Left lung (tissue), 10 donors: ENCODE data around the gene WDR70. TPM values are rescaled to one million over a fixed set of nuclear protein-coding genes. Genes with fewer than 3 reads are reported as not detected.

ENCODE experiments used
- ATAC-seq: fragments of 200-7000 bp; cut with Tn5 transposase; one replicate; pipeline ENCODE4 v1.9.1; 2020; ENCODE audit warnings: moderate library complexity
- DNase-seq, 4 donors: peaks; one replicate each; pipeline ENCODE4 v3.0.0-alpha.2; 2013 to 2020
- H3K27ac ChIP-seq, 2 donors: fragments of 200-600 bp; sonication (generic) in 1 of 2; one replicate each; pipeline versions ENCODE4 v1.5.0 to v1.8.0; 2020 to 2021
- H3K27me3 ChIP-seq, 2 donors: fragments of 200-600 bp; sonication (generic) in 1 of 2; one replicate each; pipeline versions ENCODE4 v1.5.0 to v1.8.0; 2020 to 2021
- H3K36me3 ChIP-seq, 2 donors: fragments of 200-600 bp; sonication (generic) in 1 of 2; one replicate each; pipeline versions ENCODE4 v1.5.0 to v1.8.0; 2020 to 2021
- H3K4me1 ChIP-seq, 2 donors: fragments of 200-600 bp; one replicate each; pipeline ENCODE4 v1.8.0; 2021
- H3K4me3 ChIP-seq, 2 donors: fragments of 200-600 bp; sonication (generic) in 1 of 2; one replicate each; pipeline versions ENCODE4 v1.5.0 to v1.8.0; 2020 to 2021; ENCODE audit warnings: mild to moderate bottlenecking in 1 of 2
- H3K9me3 ChIP-seq, 2 donors: fragments of 200-600 bp; sonication (generic) in 1 of 2; one replicate each; pipeline versions ENCODE4 v1.5.0 to v1.8.0; 2020 to 2021
- CTCF ChIP-seq, 2 donors: fragments of 200-600 bp; sonication (generic) in 1 of 2; IDR thresholded peaks; one replicate each; pipeline versions ENCODE4 v1.5.0 to v1.8.0; 2021; ENCODE audit warnings: antibody characterized with exemption in 2 of 2
- intact Hi-C, 2 donors: fragments of 100-400 bp; cut with DNase I; formaldehyde crosslinking; loops; one replicate each; pipeline versions ENCODE4 v1.11.2 to v1.14.2; 2022
- polyA plus RNA-seq, 6 donors: library from polyadenylated mRNA; unstranded; fragments of 120-200 nt; gene quantifications; one replicate each; pipeline ENCODE4 v1.2.1, GENCODE V29; 2013; ENCODE audit not compliant: insufficient read length in 6 of 6
- total RNA-seq, 2 donors: library from RNA; stranded (reverse); fragmentation: NEBNext Ultra II Directional; extraction: Animal tissue kit (Norgen Biotek cat#: 25700); gene quantifications; one replicate each; pipeline ENCODE4 v1.2.1, GENCODE V29; 2021
- donor health status: DM: no; HTN: yes; CAD: no.
- donor health status: DM: no; HTN: no; CAD: no.

WDR70 gene
- total and polyA plus RNA-seq, 8 donors, result 21.9 to 59.2 (median 47.5) TPM

GRCh38 chr5:37495668-37496347 lies 116.7 kb downstream of the WDR70 start:
- Histone ChIP-seq H3K4me3 (no peak overlapping the region), H3K4me1 (no peaks in the 10 kb centered on the region), H3K9me3 (no peaks in the 10 kb centered on the region), H3K27ac (no peak overlapping the region), H3K27me3 (no peaks in the 10 kb centered on the region), H3K36me3 (peaks cover 0 to 13% of the 10 kb centered on the region in 2 donors)
- ATAC-seq, result peak; percentile 85
- intact Hi-C loops, result no loop called here
- no peak for DNase-seq
- no peak for TF ChIP-seq CTCF (IDR thresholded peaks at IDR 0.05)

- H3K27ac ChIP-seq, result no peak overlapping the region
- H3K27me3 ChIP-seq, result no peaks in the 10 kb centered on the region
- DNase-seq, result no peak
- peaks cover 0 to 13% of the 10 kb centered on the region in 2 donors for H3K36me3 ChIP-seq
- no peaks in the 10 kb centered on the region for H3K4me1 ChIP-seq
- H3K4me3 ChIP-seq, result no peak overlapping the region
- intact Hi-C loops, result no loop called here
- no peak for ATAC-seq
- TF ChIP-seq CTCF (IDR thresholded peaks at IDR 0.05), result no peak
- no peaks in the 10 kb centered on the region for H3K9me3 ChIP-seq
These were observed 117.9 kb downstream of the WDR70 start for GRCh38 chr5:37496902-37497445.

- Histone ChIP-seq H3K4me1 (no peaks in the 10 kb centered on the region), H3K9me3 (no peaks in the 10 kb centered on the region), H3K36me3 (peaks cover 0 to 17% of the 10 kb centered on the region in 2 donors), H3K27ac (no peak overlapping the region), H3K27me3 (no peaks in the 10 kb centered on the region), H3K4me3 (no peak overlapping the region)
- TF ChIP-seq CTCF (IDR thresholded peaks at IDR 0.05), result no peak
- DNase-seq, result no peak
- intact Hi-C loops, result no loop called here
- ATAC-seq, result no peak
These were observed 122.0 kb downstream of the WDR70 start for GRCh38 chr5:37501152-37501551.

GRCh38 chr5:37506241-37506640 lies 127.1 kb downstream of the WDR70 start:
- ATAC-seq, result no peak
- no peaks in the 10 kb centered on the region for H3K27me3 ChIP-seq
- H3K27ac ChIP-seq, result no peak overlapping the region
- no peaks in the 10 kb centered on the region for H3K9me3 ChIP-seq
- TF ChIP-seq CTCF (IDR thresholded peaks at IDR 0.05), result no peak
- no peak overlapping the region for H3K4me3 ChIP-seq
- DNase-seq, result no peak
- H3K4me1 ChIP-seq, result no peaks in the 10 kb centered on the region
- intact Hi-C loops, result no loop called here
- peaks cover 0 to 5% of the 10 kb centered on the region in 2 donors for H3K36me3 ChIP-seq

GRCh38 chr5:37506722-37507121 lies 127.6 kb downstream of the WDR70 start:
- Histone ChIP-seq H3K27ac (no peak overlapping the region), H3K9me3 (no peaks in the 10 kb centered on the region), H3K27me3 (no peaks in the 10 kb centered on the region), H3K4me3 (no peak overlapping the region), H3K36me3 (peaks cover 0 to 5% of the 10 kb centered on the region in 2 donors), H3K4me1 (no peaks in the 10 kb centered on the region)
- TF ChIP-seq CTCF (IDR thresholded peaks at IDR 0.05), result no peak
- intact Hi-C loops, result no loop called here
- DNase-seq, result no peak
- ATAC-seq, result no peak
